H1 (cell line): Measurements from ENCODE around the gene CES3. TPM values are rescaled to one million over a fixed set of nuclear protein-coding genes. Genes with fewer than 3 reads are reported as not detected.

Source experiments
- CTCF ChIA-PET: fragments of 300-600 bp; sonication (Branson Sonifier 250); formaldehyde crosslinking; loops from one replicate; lab custom pipeline; 2021; ENCODE audit not compliant: partially characterized antibody; lab: Charles Lee
- POLR2A ChIA-PET: fragments of 300-600 bp; sonication (Branson Sonifier 250); formaldehyde crosslinking; loops from one replicate; lab custom pipeline; 2021; ENCODE audit warnings: inconsistent platforms; ENCODE audit not compliant: partially characterized antibody; lab: Charles Lee
- DNase-seq, 2 experiments: peaks; one replicate each; pipeline versions ENCODE4 v3.0.0 to v3.0.0-alpha.2; 2010 to 2022; ENCODE audit warnings: low spot score in 2 of 2, low read depth in 1 of 2, mixed read lengths in 1 of 2
- FAIRE-seq: peaks from 2 replicates; lab custom pipeline; 2011; peaks lifted over from hg19 to GRCh38; lab: Jason Lieb, UNC
- H2AFZ ChIP-seq: 2 replicates; pipeline ENCODE4 v1.8.1; 2012; ENCODE audit warnings: low read length, inconsistent platforms
- H2AK5ac ChIP-seq: 2 replicates; pipeline ENCODE4 v1.6.1; 2013; ENCODE audit warnings: low read depth, low read length
- H2BK120ac ChIP-seq: replicated peaks from 2 replicates; pipeline ENCODE3; 2013; ENCODE audit warnings: low read depth, low read length, inconsistent platforms
- H2BK12ac ChIP-seq: 2 replicates; pipeline ENCODE4 v1.6.1; 2013; ENCODE audit warnings: low read depth, low read length
- H2BK15ac ChIP-seq: 2 replicates; pipeline ENCODE4 v1.6.1; 2013; ENCODE audit warnings: low read length
- H2BK20ac ChIP-seq: 2 replicates; pipeline ENCODE4 v1.6.1; 2013; ENCODE audit warnings: low read length
- H2BK5ac ChIP-seq: 2 replicates; pipeline ENCODE4 v1.6.1; 2013; ENCODE audit warnings: low read depth, low read length
- H3K14ac ChIP-seq: 2 replicates; pipeline ENCODE4 v1.6.1; 2013; ENCODE audit warnings: inconsistent platforms; ENCODE audit not compliant: insufficient read length
- H3K18ac ChIP-seq: 2 replicates; pipeline ENCODE4 v1.6.1; 2013; ENCODE audit warnings: low read length; ENCODE audit errors: extremely low read depth
- H3K23ac ChIP-seq: 2 replicates; pipeline ENCODE4 v1.6.1; 2013; ENCODE audit warnings: inconsistent platforms; ENCODE audit not compliant: insufficient read length
- H3K23me2 ChIP-seq: 2 replicates; pipeline ENCODE4 v1.6.1; 2013; ENCODE audit warnings: low read depth, low read length
- H3K27ac ChIP-seq: 2 replicates; pipeline ENCODE4 v1.6.1; 2011; ENCODE audit warnings: low read depth, low read length, inconsistent platforms
- H3K27me3 ChIP-seq, 4 experiments: replicated peaks in 1 of 4; 1 replicate in 1 of 4; 2 replicates in 3 of 4; pipeline versions ENCODE4 v1.6.1 to v1.8.1; 2011 to 2013; ENCODE audit warnings: low read length in 3 of 4, mild to moderate bottlenecking in 3 of 4, inconsistent platforms in 2 of 4, mixed read lengths in 2 of 4, moderate library complexity in 1 of 4; ENCODE audit not compliant: control insufficient read depth in 3 of 4, insufficient read depth in 3 of 4; ENCODE audit errors: extremely low read depth in 1 of 4
- H3K36me3 ChIP-seq, 4 experiments: 2 replicates each; pipeline versions ENCODE4 v1.6.1 to v1.8.1; 2011 to 2013; ENCODE audit warnings: mild to moderate bottlenecking in 4 of 4, low read length in 3 of 4, moderate library complexity in 2 of 4, control low read depth in 1 of 4, inconsistent platforms in 1 of 4; ENCODE audit not compliant: insufficient read depth in 4 of 4, control insufficient read depth in 2 of 4
- H3K4ac ChIP-seq: replicated peaks from 2 replicates; pipeline ENCODE3; 2013; ENCODE audit warnings: low read length, low read depth, mixed read lengths, inconsistent platforms; ENCODE audit not compliant: insufficient read length
- H3K4me1 ChIP-seq, 4 experiments: replicated peaks in 1 of 4; 1 replicate in 1 of 4; 2 replicates in 3 of 4; pipeline versions ENCODE4 v1.6.1 to v1.8.1; 2011 to 2013; ENCODE audit warnings: low read length in 3 of 4, inconsistent platforms in 2 of 4, mixed read lengths in 1 of 4; ENCODE audit not compliant: insufficient read depth in 4 of 4, control insufficient read depth in 3 of 4
- H3K4me2 ChIP-seq, 2 experiments: 2 replicates each; pipeline versions ENCODE4 v1.6.1 to v1.8.1; 2011 to 2013; ENCODE audit warnings: low read depth in 2 of 2, low read length in 2 of 2, control low read depth in 1 of 2, inconsistent platforms in 1 of 2, mild to moderate bottlenecking in 1 of 2; ENCODE audit not compliant: insufficient read depth in 1 of 2
- H3K4me3 ChIP-seq, 4 experiments: fragments of 200-600, 300-600 bp in 1 of 4; sonication (generic), shearing (Covaris generic), sonication (Bioruptor Twin) in 1 of 4; 2 replicates each; pipeline versions ENCODE4 v1.5.1 to v1.8.1; 2011 to 2016; ENCODE audit warnings: low read length in 4 of 4, low read depth in 3 of 4, control low read depth in 2 of 4, inconsistent platforms in 2 of 4, mild to moderate bottlenecking in 2 of 4, mixed read lengths in 1 of 4, moderate library complexity in 1 of 4; ENCODE audit not compliant: insufficient read depth in 2 of 4; ENCODE audit errors: extremely low read depth in 1 of 4
- H3K56ac ChIP-seq: replicated peaks from 2 replicates; pipeline ENCODE3; 2013; ENCODE audit warnings: low read depth, mild to moderate bottlenecking, mixed read lengths, low read length, inconsistent platforms; ENCODE audit not compliant: insufficient read length
- H3K79me1 ChIP-seq: 2 replicates; pipeline ENCODE4 v1.6.1; 2013; ENCODE audit warnings: low read depth, low read length, control low read depth
- H3K79me2 ChIP-seq, 2 experiments: 2 replicates each; pipeline versions ENCODE4 v1.6.1 to v1.8.1; 2012 to 2013; ENCODE audit warnings: low read length in 2 of 2, mild to moderate bottlenecking in 2 of 2, inconsistent platforms in 1 of 2; ENCODE audit not compliant: insufficient read depth in 2 of 2, control insufficient read depth in 1 of 2
- H3K9ac ChIP-seq, 4 experiments: replicated peaks in 1 of 4; 1 replicate in 1 of 4; 2 replicates in 3 of 4; pipeline versions ENCODE4 v1.6.1 to v1.8.1; 2011 to 2013; ENCODE audit warnings: low read depth in 3 of 4, low read length in 3 of 4, control low read depth in 2 of 4, mild to moderate bottlenecking in 2 of 4, moderate library complexity in 2 of 4, inconsistent platforms in 1 of 4; ENCODE audit errors: extremely low read depth in 1 of 4
- H3K9me3 ChIP-seq, 2 experiments: 2 replicates each; pipeline versions ENCODE4 v1.6.1 to v1.8.1; 2012 to 2013; ENCODE audit warnings: mild to moderate bottlenecking in 2 of 2, moderate library complexity in 2 of 2, control low read depth in 1 of 2, inconsistent platforms in 1 of 2, low read depth in 1 of 2, low read length in 1 of 2, mixed read lengths in 1 of 2; ENCODE audit not compliant: insufficient read depth in 2 of 2
- H4K20me1 ChIP-seq, 2 experiments: replicated peaks in 1 of 2; 2 replicates each; pipeline versions ENCODE3 to v1.8.1; 2011 to 2013; ENCODE audit warnings: inconsistent platforms in 2 of 2, low read length in 2 of 2, mild to moderate bottlenecking in 1 of 2; ENCODE audit not compliant: insufficient read depth in 2 of 2, control insufficient read depth in 1 of 2
- H4K5ac ChIP-seq: 2 replicates; pipeline ENCODE4 v1.6.1; 2013; ENCODE audit warnings: low read length, low read depth, mixed read lengths, inconsistent platforms; ENCODE audit not compliant: insufficient read length
- H4K8ac ChIP-seq: 2 replicates; pipeline ENCODE4 v1.8.0; 2013; ENCODE audit warnings: mild to moderate bottlenecking, moderate library complexity, low read length, inconsistent platforms; ENCODE audit not compliant: insufficient read depth; ENCODE audit errors: extremely low read depth
- H4K91ac ChIP-seq: replicated peaks from 2 replicates; pipeline ENCODE3; 2013; ENCODE audit warnings: low read length, mixed read lengths, inconsistent platforms; ENCODE audit not compliant: insufficient read length
- SP2 ChIP-seq: IDR thresholded peaks from 2 replicates; pipeline ENCODE4 v1.6.1; 2012; ENCODE audit warnings: mild to moderate bottlenecking, low read length, inconsistent platforms
- TAF7 ChIP-seq: optimal IDR thresholded peaks from 2 replicates; pipeline ENCODE3; 2011; ENCODE audit warnings: low read depth, mild to moderate bottlenecking, inconsistent platforms, low read length, moderate library complexity, borderline replicate concordance
- WGBS, 2 experiments: shearing (Covaris generic) in 1 of 2; methylation state at CpG; one replicate each; pipeline versions ENCODE4 v1.1.6 to v1.1.7; 2013 to 2015; ENCODE audit warnings: low lambda C conversion rate in 2 of 2, mixed read lengths in 2 of 2, inconsistent platforms in 1 of 2, low coverage in 1 of 2, missing lambda C conversion rate in 1 of 2; ENCODE audit not compliant: insufficient replicate concordance in 2 of 2, insufficient coverage in 1 of 2, insufficient read length in 1 of 2; ENCODE audit errors: extremely low coverage in 1 of 2, missing lambda C conversion rate in 1 of 2; 5-methylcytosine and 5-hydroxymethylcytosine counted together
- polyA plus RNA-seq, 7 experiments: library from polyadenylated mRNA; depleted of rRNA in 3 of 7; stranded (reverse) in 5 of 7; unstranded in 2 of 7; fragments of >200 nt in 5 of 7; fragments of 200-250 nt in 2 of 7; gene quantifications; 1 replicate in 5 of 7; 2 replicates in 1 of 7; 4 replicates in 1 of 7; pipeline versions ENCODE4 v1.2.1 to v1.2.3, GENCODE V29; 2011 to 2013; ENCODE audit warnings: missing spikeins in 2 of 7, mixed read lengths in 2 of 7
- total RNA-seq: library from RNA; stranded (reverse); fragmentation: NEBNext Ultra II Directional; extraction: Animal tissue kit (Norgen Biotek cat#: 25700); gene quantifications from 2 replicates; pipeline ENCODE4 v1.2.1, GENCODE V29; 2021

CES3 gene
- total and polyA plus RNA-seq, 2 of the 8 experiments (the other 6 are each of a cell fraction or from before 2014, with no cell fraction given): 1.6 to 2.2 TPM

DNA sequence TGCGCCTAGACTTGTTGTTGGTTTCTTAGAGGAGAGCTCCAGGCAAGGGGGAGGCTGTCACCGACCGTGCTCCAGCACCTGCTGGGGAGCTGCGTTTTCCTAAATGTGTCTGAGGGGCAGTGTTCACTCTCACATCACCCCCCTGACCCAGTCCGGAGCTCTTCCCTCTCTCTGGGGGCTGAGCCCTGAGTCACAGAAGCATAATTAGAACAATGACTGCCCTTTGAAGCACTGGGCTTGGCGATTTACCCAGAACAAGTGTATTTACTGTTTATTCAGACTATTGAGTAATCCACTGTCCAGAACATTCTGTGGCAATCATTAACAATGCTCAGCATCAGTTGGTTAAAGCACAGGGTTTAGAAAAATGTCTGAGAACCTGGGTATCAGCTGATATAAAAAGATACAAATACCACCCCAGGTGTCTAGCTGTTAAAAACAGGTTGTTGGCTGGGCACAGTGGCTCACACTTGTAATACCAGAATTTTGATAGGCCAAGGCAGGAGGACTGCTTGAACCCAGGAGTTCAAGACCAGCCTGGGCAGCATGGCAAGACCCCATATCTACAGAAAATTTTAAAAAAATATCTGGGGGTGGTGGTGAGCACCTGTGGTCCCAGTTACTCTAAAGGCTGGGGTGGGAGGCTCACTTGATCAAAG, 35.4 kb downstream of the CES3 start:
- Histone ChIP-seq H3K4me2 (no peak overlapping the region), H3K4me1 (peaks cover 0 to 12% (median 9%) of the 10 kb centered on the region in 4 experiments; a peak in 5 of 7 replicates), H4K5ac (no peak overlapping the region), H4K8ac (no peak overlapping the region; the same call in 1 of the 2 replicates), H3K36me3 (no peaks in the 10 kb centered on the region), H3K23me2 (peaks cover 8% of the 10 kb centered on the region; the same call in 1 of the 2 replicates), H3K9me3 (no peaks in the 10 kb centered on the region), H3K4me3 (no peak overlapping the region), H3K79me2 (no peaks in the 10 kb centered on the region), H3K9ac (no peak overlapping the region), H4K91ac (no peak overlapping the region), H2BK15ac (no peak overlapping the region), H3K79me1 (no peaks in the 10 kb centered on the region), H2BK5ac (no peak overlapping the region), H3K27ac (no peak overlapping the region), H2AK5ac (no peak overlapping the region), H3K4ac (no peak overlapping the region), H3K18ac (no peak overlapping the region), H2AFZ (no peak overlapping the region), H3K14ac (no peak overlapping the region), H3K56ac (no peak overlapping the region), H2BK12ac (no peak overlapping the region), H3K27me3 (peaks cover 9 to 33% (median 29%) of the 10 kb centered on the region in 4 experiments), H4K20me1 (no peaks in the 10 kb centered on the region), H2BK120ac (no peak overlapping the region), H2BK20ac (no peak overlapping the region), H3K23ac (no peak overlapping the region)
- POLR2A ChIA-PET: no interaction called here
- DNase-seq (no peak), FAIRE-seq (no peak)
- CTCF ChIA-PET: interaction anchor here (0.6 to 1.3 kb wide), 8 partner anchors 12 to 397 kb away, joined by 3 to 6 read pairs (median 3); partner anchors contain the start of gene TPPP3
- 74% methylated on average over 6 of the region's 6 CpGs; no CpG with 5 or more reads in 1 of the 2 experiments for WGBS, 2 experiments
- TF ChIP-seq TAF7 (no peak), SP2 (no peak)
